Brain pericyte (primary cell): Measurements from ENCODE around the gene ZNF226.
"Not testable (repeated sequence)": the region's sequence is repeated elsewhere in the genome, so short reads cannot be mapped to it uniquely, and the experiment has no call there.

Source experiments
- DNase-seq: peaks from one replicate; pipeline ENCODE4 v3.0.0-alpha.2; 2012; ENCODE audit warnings: low read depth, low spot score

ZNF226 gene

DNA sequence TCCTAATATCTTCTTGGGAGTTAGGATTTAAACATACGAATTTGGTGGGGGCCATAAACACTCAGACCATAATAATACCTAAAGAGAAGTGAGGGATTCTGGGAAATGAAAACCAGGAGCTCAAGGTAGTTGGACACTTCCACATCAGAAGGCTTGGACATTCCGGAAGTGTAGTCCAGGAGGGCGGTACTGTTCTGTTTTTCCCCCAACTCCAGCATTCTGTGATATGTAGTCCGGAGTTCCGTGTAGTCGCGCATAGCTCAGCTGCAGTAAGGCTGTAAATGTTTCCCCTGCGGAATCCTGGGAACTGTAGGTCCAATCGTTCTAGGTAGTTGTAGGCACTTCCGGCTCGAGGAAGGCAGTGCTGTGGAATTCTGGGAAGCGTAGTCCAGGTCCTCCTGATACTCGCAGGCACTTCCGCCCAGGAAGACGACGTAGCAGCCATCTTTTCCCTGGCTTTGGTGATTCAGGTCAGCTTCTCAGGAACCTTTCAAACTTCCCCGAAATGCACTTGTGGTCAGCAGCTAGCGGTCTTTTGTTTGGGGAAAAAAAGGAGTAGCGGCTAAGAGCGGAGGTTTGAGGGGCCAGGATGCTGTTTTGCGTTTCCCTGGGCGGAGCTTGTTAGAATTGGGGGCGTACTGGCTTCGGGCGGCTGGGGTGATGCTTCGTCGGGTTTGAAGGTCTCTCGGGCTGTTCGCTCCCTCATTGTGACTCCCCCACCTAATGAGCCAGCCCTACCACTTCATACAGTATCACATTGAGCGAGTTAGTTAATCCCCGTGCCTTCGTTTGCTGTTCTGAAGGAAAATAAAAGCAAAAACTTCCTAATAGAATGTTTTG lies at the start of gene ZNF226:
Gene ZNF226 (plus strand): TSS at position 428 of the 840 bp plus-strand sequence. CDS start 4,981 bp downstream, outside the sequence.
- peak; percentile 96 for DNase-seq

- DNase-seq: not testable (repeated sequence)
Measured at GRCh38 chr19:44121162-44121561, 43.7 kb upstream of the ZNF226 start.

- DNase-seq: no peak
Measured at GRCh38 chr19:44131955-44132354, 32.9 kb upstream of the ZNF226 start.

DNA sequence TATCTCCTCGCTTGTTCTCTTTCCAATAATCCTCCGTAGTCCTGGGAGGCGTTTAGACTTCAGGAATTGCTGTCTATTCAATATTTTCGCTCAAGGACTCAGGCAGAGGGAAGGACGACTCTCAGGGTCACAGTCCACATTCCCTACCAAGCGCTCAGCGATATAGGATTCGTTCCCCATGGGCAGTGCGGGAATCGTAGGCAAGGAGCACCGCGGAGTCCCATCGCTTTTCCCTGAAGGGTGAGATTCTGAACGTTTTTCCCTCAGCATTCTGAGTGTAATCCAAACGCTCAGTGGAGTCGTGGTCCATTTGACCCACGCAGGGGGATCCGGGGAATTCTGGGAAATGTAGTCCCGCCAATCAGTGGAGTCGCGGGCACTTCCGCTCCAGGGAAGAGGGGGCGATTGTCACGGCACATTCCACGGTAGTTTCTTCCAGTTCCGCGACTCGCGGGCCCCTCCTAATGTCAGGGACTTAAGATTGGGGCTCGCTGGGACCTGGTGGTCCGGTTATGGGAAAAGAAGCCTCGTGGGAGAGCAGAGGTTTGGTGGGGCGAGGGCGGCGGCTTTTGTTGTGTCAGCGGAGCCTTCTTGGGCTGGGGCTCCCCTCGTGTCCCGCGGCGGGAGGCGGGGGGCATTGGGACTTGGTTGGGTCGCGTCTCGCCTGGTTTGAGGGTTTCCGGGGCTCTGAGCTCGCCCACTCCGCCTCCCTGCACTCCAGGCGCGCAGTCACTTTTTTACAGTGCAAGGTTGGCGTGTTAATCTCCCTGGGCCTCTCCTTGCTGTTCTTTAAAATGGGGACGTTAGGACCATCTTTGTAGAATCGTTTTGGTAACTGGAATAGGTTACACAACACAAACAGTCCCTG lies 23.5 kb upstream of the ZNF226 start, which contains the start of gene ZNF234:
Gene ZNF234 (plus strand): TSS at position 364 of the 868 bp plus-strand sequence. CDS start 3,079 bp downstream, outside the sequence.
- peak; percentile 39 for DNase-seq

DNA sequence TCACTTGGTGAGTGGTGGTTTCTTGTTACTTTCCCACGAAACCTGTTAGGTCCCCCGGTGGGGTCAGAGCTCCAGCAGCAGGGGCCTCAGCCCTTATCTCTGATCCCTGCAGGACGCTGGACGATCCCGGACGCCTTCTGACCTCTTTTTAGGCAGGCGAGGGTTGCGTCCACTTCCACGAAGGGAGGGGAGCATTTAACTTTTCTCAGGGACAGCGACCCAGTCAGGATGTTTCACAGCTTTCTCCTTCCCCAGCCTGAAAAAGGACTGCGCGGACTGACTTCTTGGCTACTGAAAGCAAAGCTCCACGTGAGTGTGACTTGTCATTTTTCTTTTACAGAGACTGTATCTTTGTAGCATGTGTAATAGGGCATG lies 22.9 kb upstream of the ZNF226 start:
- DNase-seq: no peak

DNA sequence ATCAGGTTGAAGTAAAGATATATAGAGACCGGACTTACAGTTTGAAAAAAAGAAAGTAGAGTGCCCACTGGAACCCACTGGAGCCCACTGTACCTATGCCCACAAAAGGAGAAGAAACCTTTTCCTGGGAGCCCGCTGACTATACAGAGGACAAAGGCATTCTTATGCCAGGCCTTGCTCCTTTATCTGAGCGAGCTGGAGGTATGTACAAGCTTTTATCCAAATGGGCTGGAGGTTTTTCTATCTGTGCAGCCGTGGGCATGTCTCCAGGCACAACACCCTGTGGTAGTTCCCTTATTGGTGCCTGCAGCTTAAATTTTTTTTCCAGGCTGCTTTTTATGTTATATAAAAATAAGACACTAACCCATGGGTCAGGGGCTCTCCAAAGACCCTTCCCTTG lies 15.1 kb upstream of the ZNF226 start:
- DNase-seq: no peak

GRCh38 chr19:44151491-44151890 lies 13.4 kb upstream of the ZNF226 start:
- no peak for DNase-seq

DNA sequence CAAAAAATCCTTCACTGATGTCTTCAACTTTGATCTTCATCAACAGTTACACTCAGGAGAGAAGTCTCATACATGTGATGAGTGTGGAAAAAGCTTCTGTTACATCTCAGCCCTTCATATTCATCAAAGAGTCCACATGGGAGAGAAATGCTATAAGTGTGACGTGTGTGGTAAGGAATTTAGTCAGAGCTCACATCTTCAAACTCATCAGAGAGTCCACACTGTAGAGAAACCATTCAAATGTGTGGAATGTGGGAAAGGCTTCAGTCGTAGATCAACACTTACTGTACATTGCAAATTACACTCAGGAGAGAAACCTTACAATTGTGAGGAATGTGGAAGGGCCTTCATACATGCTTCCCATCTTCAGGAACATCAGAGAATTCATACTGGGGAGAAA lies 8.4 kb upstream of the ZNF226 start:
- DNase-seq: no peak

DNA sequence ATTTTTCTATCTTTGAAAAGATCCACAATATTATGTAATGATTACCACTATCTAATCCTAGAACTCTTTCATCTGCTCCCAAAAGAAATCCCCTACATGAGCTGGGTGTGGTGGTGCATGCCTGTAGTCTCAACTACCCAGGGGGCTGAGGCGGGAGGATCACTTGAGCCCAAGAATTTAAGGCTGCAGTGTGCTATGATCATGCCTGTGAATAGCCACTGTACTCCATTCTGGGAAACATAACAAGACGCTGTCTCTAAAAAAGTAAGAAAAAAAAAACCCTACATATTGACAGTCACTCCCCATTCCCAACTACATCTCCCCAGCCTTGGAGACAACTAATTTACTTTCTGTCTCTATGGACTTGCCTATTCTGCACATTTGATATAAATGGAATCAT lies 1.1 kb upstream of the ZNF226 start:
- no peak for DNase-seq

GRCh38 chr19:44164327-44164672 lies 600 bp upstream of the ZNF226 start:
- no peak for DNase-seq

DNA sequence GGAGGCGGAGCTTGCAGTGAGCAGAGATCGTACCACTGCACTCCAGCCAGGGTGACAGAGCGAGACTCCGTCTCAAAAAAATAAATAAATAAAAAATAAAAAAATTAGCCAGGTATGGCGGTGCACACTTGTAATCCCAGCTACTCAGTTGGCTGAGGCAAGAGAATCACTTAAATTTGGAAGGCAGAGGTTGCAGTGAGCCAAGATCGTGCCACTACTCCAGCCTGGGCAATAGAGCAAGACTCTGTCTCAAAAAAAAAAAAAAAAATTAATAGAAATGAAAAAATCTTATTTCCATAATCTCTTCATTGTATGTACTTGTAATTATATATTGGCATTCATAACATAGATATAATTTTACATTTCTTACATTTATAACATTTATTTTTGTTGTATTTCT lies 5.8 kb downstream of the ZNF226 start:
- not testable (repeated sequence) for DNase-seq

DNA sequence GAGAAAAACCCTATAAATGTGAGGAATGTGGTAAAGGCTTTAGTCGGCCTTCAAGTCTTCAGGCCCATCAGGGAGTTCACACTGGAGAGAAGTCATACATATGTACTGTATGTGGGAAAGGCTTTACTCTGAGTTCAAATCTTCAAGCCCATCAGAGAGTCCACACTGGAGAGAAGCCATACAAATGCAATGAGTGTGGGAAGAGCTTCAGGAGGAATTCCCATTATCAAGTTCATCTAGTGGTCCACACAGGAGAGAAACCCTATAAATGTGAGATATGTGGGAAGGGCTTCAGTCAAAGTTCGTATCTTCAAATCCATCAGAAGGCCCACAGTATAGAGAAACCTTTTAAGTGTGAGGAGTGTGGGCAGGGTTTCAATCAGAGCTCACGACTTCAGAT lies 11.7 kb downstream of the ZNF226 start:
- no peak for DNase-seq

DNA sequence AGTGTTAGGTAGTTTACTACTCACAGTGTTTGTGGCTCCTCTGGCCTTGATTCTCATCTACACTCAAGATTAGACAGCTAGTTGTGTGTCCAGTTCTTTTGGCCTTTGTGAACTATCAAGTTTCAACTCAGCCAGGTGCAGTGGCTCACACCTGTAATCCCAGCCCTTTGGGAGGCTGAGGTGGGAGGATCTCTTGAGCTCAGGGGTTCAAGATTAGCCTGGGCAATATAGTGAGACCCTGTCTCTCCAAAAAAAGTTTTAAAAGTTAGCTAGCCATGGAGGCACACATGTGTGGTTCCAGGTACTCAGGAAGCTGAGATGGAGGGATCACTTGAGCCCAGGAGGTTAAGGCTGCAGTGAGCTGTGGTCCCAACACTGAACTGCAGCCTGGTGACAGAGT lies 16.1 kb downstream of the ZNF226 start:
- no peak for DNase-seq

DNA sequence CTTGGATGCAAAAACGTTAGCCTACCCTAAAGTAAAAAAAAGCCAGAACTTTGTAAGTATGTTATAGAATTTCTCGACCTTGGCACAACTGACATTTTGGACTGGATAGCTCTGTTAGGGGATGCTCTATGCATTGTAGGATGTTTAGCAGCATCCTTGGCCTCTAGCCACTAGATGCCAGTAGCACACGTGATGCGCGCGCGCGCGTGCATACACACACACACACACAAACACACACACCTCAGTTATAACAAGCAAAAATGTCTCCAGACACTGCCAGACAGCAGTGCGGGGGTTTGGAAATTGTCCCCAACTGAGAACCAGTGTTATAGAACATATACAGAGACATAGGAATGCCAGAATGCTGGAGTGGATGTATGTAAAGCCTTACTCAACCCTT lies 17.2 kb downstream of the ZNF226 start:
- DNase-seq: no peak

DNA sequence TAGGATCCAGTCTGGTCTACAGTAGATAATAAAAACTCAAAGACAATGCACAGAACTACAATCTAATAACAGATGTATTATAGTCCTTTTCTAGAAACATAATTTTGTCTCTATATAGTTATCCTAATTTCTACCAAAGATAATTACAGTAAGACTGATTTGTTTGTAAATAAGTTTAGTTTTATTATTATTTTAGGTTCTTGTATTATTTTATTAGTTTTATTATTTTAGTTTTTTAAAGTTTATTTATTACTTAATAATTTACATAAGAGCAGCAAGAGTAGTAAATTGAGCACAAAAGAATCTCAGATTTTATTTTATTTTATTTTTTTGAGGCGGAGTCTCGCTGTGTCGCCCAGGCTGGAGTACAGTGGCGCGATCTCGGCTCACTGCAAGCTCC lies 25.1 kb downstream of the ZNF226 start:
- no peak for DNase-seq

- DNase-seq: no peak
Measured at GRCh38 chr19:44192127-44192526, 27.2 kb downstream of the ZNF226 start.

DNA sequence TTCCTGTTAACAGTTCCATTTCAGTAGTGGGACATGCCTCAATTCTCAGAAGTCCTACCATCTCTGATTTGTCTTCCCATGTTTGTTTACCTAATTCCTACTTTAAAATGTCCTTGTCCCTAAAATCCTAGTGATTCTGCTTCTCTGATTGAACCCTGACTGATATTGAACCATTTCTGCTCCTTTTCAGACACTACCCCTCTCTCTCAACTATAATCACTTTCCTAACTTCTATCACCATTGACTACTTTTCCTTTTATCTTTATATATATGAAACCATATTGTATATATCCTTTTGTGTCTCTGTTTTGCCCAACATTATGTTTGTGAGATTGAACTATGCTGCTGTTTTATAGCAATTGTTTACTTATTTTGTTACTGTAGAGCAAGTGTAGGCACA lies 31.9 kb downstream of the ZNF226 start:
- DNase-seq: no peak

DNA sequence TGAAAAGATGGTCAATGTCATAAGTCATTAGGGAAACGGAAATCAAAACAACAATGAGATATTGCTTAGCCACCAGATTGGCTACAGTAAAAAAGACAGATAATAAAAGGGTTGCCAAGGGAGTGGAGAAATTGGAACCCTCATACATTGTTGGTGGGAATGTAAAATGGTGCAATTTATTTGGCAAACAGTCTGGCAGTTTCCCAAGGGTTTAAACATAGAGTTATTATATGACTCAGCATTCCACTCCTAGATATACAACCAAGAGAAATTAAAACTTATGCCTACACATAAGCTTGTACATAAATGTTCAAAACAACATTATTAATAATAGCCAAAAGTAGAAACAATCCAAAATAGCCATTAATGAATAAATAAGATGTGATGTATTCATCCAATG lies 37.6 kb downstream of the ZNF226 start:
- DNase-seq: no peak

- no peak for DNase-seq
Measured at GRCh38 chr19:44202974-44203373, 38.1 kb downstream of the ZNF226 start.

- DNase-seq: not testable (repeated sequence)
Measured at GRCh38 chr19:44203877-44204276, 39.0 kb downstream of the ZNF226 start.

- DNase-seq: no peak
Measured at GRCh38 chr19:44204772-44205171, 39.9 kb downstream of the ZNF226 start.

- peak; percentile 67 for DNase-seq
Measured at GRCh38 chr19:44207126-44207803, 42.4 kb downstream of the ZNF226 start.
